Stimulated activated naive B cell treated with anti-CD40 and anti-IgM and Interleukin-4, amounts not matched to agents 10 μg/mL and 1 μg/mL and 100 μg/mL, for 72 hours (primary cell): Measurements from ENCODE around the gene SLITRK1.
A peak's percentile ranks its signal among the peaks of the same experiment; 100 is the strongest.

Source experiments
- ATAC-seq, 2 donors: fragments of 150-1000 bp; cut with Tn5 transposase; replicated peaks; 2 replicates each; pipeline ENCODE4 v1.10.0; 2021; ENCODE audit warnings: moderate library complexity in 1 of 2
- DNase-seq: peaks from one replicate; pipeline ENCODE4 v3.0.0; 2021
- H3K27ac Mint-ChIP-seq: one replicate; pipeline ENCODE4 v1.8.0; 2022; ENCODE audit warnings: mild to moderate bottlenecking, mixed read lengths
- H3K27me3 Mint-ChIP-seq, 2 donors: one replicate each; pipeline ENCODE4 v1.8.0; 2022; ENCODE audit warnings: mixed read lengths in 2 of 2
- H3K36me3 Mint-ChIP-seq, 2 donors: one replicate each; pipeline ENCODE4 v1.8.0; 2022; ENCODE audit warnings: mixed read lengths in 2 of 2, mild to moderate bottlenecking in 1 of 2
- H3K4me1 Mint-ChIP-seq, 2 donors: one replicate each; pipeline ENCODE4 v1.8.0; 2022; ENCODE audit warnings: mixed read lengths in 2 of 2, mild to moderate bottlenecking in 1 of 2
- H3K4me3 Mint-ChIP-seq, 2 donors: one replicate each; pipeline ENCODE4 v1.8.0; 2022; ENCODE audit warnings: mild to moderate bottlenecking in 2 of 2, mixed read lengths in 2 of 2, moderate library complexity in 1 of 2
- H3K9me3 Mint-ChIP-seq, 2 donors: one replicate each; pipeline ENCODE4 v1.8.0; 2022; ENCODE audit warnings: mixed read lengths in 2 of 2, mild to moderate bottlenecking in 1 of 2

The SLITRK1 gene

GRCh38 chr13:83880275-83881139 is 1.8 kb downstream of the SLITRK1 start:
- no peak overlapping the region for H3K4me3 Mint-ChIP-seq
- H3K27ac Mint-ChIP-seq, result no peak overlapping the region
- peaks cover 0 to 3% of the 10 kb centered on the region in 2 donors for H3K36me3 Mint-ChIP-seq
- H3K4me1 Mint-ChIP-seq, result peaks cover 4 to 21% of the 10 kb centered on the region in 2 donors
- DNase-seq (no peak), ATAC-seq (no peak)
- H3K9me3 Mint-ChIP-seq, result peaks cover 2 to 3% of the 10 kb centered on the region in 2 donors
- H3K27me3 Mint-ChIP-seq, result peaks cover 36 to 46% of the 10 kb centered on the region in 2 donors

DNA sequence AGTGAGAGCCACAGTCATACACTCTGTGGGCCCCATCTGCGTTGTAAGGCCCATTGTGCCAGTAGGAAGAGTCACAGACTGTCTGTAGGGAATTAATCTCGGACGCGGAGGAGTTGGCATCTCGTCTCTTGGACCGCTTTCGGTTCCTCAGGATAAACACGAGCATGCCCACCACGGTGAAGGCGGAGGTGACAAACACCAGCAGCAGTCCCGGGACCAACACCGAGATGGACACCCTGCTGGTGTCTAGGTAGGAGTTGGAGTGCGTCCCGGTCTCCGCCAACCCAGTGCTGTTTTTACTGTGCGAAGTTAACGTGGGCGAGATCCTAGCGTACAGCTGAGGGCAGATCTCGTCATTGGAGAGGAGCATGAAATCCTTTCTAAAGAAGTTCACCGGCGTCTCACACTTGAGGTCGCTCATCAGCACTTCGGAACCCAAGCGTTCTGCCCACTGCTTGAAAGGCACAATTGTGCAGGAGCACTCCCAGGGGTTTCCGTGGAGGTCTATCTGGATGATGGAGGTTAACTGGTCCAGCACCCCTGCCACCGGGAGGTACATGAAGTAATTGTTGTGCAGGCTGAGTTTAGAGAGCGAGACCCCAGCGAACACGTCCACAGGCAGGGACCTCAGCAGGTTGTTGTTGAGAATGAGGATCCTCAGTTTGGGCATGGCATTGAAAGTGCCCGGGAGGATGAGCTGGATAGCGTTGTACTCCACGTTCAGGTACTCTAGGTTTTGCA is 2.7 kb downstream of the SLITRK1 start:
- peaks cover 0 to 3% of the 10 kb centered on the region in 2 donors for H3K36me3 Mint-ChIP-seq
- H3K27ac Mint-ChIP-seq, result peak overlapping the region; percentile 9
- ATAC-seq (peak in 1 of 2 donors; percentile 8), DNase-seq (no peak)
- peaks cover 36 to 46% of the 10 kb centered on the region in 2 donors for H3K27me3 Mint-ChIP-seq
- peak overlapping the region in 1 of 2 donors; percentile 45 for H3K4me3 Mint-ChIP-seq
- H3K4me1 Mint-ChIP-seq, result peaks cover 4 to 21% of the 10 kb centered on the region in 2 donors
- H3K9me3 Mint-ChIP-seq, result peaks cover 2 to 3% of the 10 kb centered on the region in 2 donors

GRCh38 chr13:83878691-83879430 is 3.4 kb downstream of the SLITRK1 start:
- DNase-seq, result no peak
- Mint-ChIP-seq H3K36me3 (peaks cover 0 to 3% of the 10 kb centered on the region in 2 donors), H3K4me1 (peaks cover 4 to 21% of the 10 kb centered on the region in 2 donors), H3K9me3 (peaks cover 2 to 3% of the 10 kb centered on the region in 2 donors), H3K4me3 (peak overlapping the region in 1 of 2 donors; percentile 45), H3K27me3 (peaks cover 36 to 46% of the 10 kb centered on the region in 2 donors), H3K27ac (peak overlapping the region; percentile 9)
- ATAC-seq, result no peak

- no peak overlapping the region for H3K27ac Mint-ChIP-seq
- peaks cover 2 to 3% of the 10 kb centered on the region in 2 donors for H3K9me3 Mint-ChIP-seq
- peaks cover 4 to 21% of the 10 kb centered on the region in 2 donors for H3K4me1 Mint-ChIP-seq
- DNase-seq (no peak), ATAC-seq (no peak)
- H3K4me3 Mint-ChIP-seq, result no peak overlapping the region
- H3K36me3 Mint-ChIP-seq, result peaks cover 0 to 3% of the 10 kb centered on the region in 2 donors
- peaks cover 35 to 37% of the 10 kb centered on the region in 2 donors for H3K27me3 Mint-ChIP-seq
These were observed 4.5 kb downstream of the SLITRK1 start for GRCh38 chr13:83877651-83878355.

DNA sequence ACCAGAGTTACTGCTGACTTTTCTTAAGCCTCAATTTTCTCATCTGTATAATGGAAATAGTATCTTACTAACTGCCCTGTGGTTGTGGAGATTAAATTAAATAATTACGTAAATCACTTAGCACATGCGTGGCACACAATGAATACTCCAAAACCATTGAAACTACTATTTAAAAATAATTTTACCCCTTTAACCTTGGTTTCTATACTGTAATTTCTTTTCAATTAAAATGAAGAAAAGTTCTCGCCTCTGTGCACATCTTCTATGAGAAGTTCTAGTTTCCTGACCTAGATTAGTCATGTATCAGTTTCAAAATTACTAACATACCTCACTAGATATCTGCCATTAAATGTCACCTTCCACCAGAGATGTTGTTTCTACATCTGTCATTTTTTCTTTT is 5.7 kb downstream of the SLITRK1 start:
- peaks cover 0 to 3% of the 10 kb centered on the region in 2 donors for H3K36me3 Mint-ChIP-seq
- DNase-seq, result no peak
- peak; percentile 80 to 88 for ATAC-seq
- H3K4me1 Mint-ChIP-seq, result peaks cover 4 to 16% of the 10 kb centered on the region in 2 donors
- H3K4me3 Mint-ChIP-seq, result no peak overlapping the region
- peaks cover 24 to 26% of the 10 kb centered on the region in 2 donors for H3K27me3 Mint-ChIP-seq
- H3K9me3 Mint-ChIP-seq, result peaks cover 4 to 6% of the 10 kb centered on the region in 2 donors
- no peak overlapping the region for H3K27ac Mint-ChIP-seq

DNA sequence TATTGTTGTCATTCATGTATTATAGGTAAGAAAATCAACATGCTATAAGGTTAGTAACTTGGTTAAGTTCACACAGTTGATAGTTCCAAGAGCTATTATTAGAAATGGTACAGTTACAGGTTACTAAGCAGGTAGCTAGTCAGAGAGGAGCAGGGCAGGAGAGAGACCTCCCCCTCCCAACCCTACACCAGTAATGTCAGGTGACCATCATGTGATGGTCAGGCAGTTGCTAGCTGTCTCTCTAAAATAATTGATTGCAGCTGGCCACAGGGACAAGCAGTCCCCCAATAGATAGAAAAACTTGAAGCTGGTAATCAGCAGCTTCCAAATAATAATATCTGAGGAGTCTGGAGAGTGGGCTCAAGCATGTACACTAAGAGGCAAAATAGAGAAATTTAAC is 14.6 kb downstream of the SLITRK1 start:
- H3K27ac Mint-ChIP-seq, result no peak overlapping the region
- peaks cover 2 to 6% of the 10 kb centered on the region in 2 donors for H3K9me3 Mint-ChIP-seq
- no peak overlapping the region for H3K4me3 Mint-ChIP-seq
- no peaks in the 10 kb centered on the region for H3K27me3 Mint-ChIP-seq
- DNase-seq (no peak), ATAC-seq (no peak)
- no peaks in the 10 kb centered on the region for H3K36me3 Mint-ChIP-seq
- H3K4me1 Mint-ChIP-seq, result no peaks in the 10 kb centered on the region

DNA sequence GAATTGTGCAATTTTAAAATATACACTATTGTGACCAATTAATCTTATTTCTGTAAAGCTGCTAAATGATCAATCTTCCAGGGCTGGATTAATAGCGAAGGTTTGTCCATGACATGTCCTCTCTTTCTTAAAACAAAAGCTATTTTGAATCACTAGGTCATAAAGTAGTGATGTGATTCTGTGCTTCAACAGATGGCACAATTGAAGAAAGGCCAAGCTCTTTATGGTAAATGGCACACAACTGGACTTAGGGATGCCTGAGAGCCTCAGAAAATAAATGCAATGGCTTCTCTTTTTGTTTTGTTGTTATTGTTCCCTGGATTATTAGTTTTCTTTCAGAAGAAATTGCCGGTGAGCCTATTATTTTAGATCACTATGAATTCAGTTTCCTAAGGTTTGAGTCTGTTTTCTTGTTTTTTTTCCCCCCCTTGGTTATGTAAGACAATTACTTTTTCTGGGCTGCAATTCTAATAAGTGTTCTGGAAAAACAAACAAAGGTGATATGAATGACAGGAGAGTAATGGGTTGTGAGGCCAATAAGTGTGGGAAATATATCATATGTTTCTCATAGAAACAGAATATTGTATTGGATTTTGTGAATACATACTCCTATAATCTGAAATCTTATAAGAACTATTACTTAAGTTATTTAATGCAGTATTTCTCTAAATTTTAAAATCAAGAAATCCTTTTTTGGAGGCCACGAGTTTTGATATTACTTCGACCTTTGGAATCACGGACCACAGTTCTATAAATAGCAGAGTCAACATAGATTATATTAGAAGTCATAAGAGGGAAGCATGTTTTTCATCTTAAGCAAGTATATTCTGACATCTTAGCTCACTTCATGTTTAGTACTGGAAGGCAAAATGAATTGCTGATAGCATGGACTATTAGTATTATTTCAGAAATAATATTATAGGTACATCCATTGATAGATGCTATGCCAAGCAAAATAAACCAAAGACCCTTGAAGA is 16.8 kb downstream of the SLITRK1 start:
- Mint-ChIP-seq H3K27ac (no peak overlapping the region), H3K27me3 (no peaks in the 10 kb centered on the region), H3K36me3 (no peaks in the 10 kb centered on the region), H3K4me3 (no peak overlapping the region), H3K9me3 (no peaks in the 10 kb centered on the region), H3K4me1 (no peaks in the 10 kb centered on the region)
- ATAC-seq, result no peak
- DNase-seq, result no peak

DNA sequence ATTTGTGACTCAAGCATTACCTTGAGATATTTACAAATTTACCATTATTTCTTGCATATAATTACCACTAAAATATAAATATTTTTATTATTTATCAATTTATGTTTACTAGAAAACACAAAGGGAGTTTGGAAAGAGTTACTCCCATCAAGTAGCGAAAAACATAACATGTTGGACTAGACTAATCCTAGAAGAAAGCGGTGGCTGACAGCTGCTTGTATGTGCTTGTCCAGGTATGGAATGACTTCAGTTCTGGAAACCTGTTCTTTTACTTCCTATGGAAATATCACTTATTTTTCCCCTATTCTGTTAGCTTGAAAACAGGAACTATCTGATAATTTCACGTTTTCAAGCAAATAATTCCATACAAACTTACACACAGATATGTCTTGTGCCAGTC is 28.5 kb downstream of the SLITRK1 start:
- Mint-ChIP-seq H3K27ac (no peak overlapping the region), H3K4me3 (no peak overlapping the region), H3K36me3 (no peaks in the 10 kb centered on the region), H3K9me3 (no peaks in the 10 kb centered on the region), H3K27me3 (no peaks in the 10 kb centered on the region), H3K4me1 (no peaks in the 10 kb centered on the region)
- no peak for ATAC-seq
- no peak for DNase-seq

DNA sequence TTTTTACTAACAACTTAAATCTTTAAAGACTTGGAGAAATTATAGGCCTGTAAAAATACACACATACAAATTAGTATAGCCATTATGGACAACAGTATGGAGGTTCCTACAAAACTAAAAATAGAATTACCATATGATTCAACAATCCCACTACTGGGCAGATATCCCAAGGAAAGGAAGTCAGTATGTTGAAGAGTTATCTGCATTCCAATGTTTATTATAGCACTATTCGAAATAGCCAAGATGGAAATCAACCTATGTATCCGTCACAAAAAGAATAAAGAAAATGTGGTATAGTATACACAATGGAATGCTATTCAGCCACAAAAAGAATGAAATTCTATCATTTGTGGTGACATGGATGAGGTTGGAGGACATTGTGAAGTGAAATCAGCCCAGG is 37.2 kb downstream of the SLITRK1 start:
- no peaks in the 10 kb centered on the region for H3K4me1 Mint-ChIP-seq
- no peaks in the 10 kb centered on the region for H3K27me3 Mint-ChIP-seq
- H3K9me3 Mint-ChIP-seq, result peaks cover 4 to 15% of the 10 kb centered on the region in 2 donors
- no peak for ATAC-seq
- H3K4me3 Mint-ChIP-seq, result no peak overlapping the region
- no peak for DNase-seq
- H3K27ac Mint-ChIP-seq, result no peak overlapping the region
- no peaks in the 10 kb centered on the region for H3K36me3 Mint-ChIP-seq

DNA sequence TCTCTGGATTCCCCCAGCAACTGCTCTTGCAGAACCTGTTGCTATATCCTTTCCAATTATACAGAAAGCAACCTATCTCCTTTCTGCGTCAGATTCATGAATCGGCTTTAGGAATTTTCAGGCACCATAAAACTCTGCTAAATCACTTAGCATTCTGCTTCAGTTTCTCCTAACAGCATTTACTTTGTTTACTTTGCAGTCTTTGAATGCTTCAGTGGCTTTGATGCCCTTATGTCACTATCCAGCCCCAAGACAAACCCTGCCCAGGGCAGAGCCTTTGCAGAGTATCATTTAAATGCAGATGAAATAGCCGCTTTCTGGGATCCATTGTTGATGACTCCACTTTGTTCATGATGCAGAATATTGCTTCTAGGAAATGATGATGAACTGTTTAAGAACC is 43.1 kb downstream of the SLITRK1 start:
- no peaks in the 10 kb centered on the region for H3K27me3 Mint-ChIP-seq
- H3K9me3 Mint-ChIP-seq, result no peaks in the 10 kb centered on the region
- ATAC-seq (no peak), DNase-seq (no peak)
- no peak overlapping the region for H3K4me3 Mint-ChIP-seq
- no peak overlapping the region for H3K27ac Mint-ChIP-seq
- no peaks in the 10 kb centered on the region for H3K36me3 Mint-ChIP-seq
- no peaks in the 10 kb centered on the region for H3K4me1 Mint-ChIP-seq

- peaks cover 3 to 9% of the 10 kb centered on the region in 2 donors for H3K9me3 Mint-ChIP-seq
- no peak overlapping the region for H3K27ac Mint-ChIP-seq
- H3K4me1 Mint-ChIP-seq, result no peaks in the 10 kb centered on the region
- no peaks in the 10 kb centered on the region for H3K27me3 Mint-ChIP-seq
- no peak for DNase-seq
- no peak for ATAC-seq
- no peaks in the 10 kb centered on the region for H3K36me3 Mint-ChIP-seq
- H3K4me3 Mint-ChIP-seq, result no peak overlapping the region
These were observed 50.5 kb downstream of the SLITRK1 start for GRCh38 chr13:83831796-83832195.

GRCh38 chr13:83829810-83830209 is 52.5 kb downstream of the SLITRK1 start:
- Mint-ChIP-seq H3K27ac (no peak overlapping the region), H3K27me3 (no peaks in the 10 kb centered on the region), H3K4me3 (no peak overlapping the region), H3K9me3 (peaks cover 3 to 9% of the 10 kb centered on the region in 2 donors), H3K36me3 (no peaks in the 10 kb centered on the region), H3K4me1 (no peaks in the 10 kb centered on the region)
- no peak for ATAC-seq
- DNase-seq, result no peak

GRCh38 chr13:83827338-83827737 is 54.9 kb downstream of the SLITRK1 start:
- peaks cover 5 to 7% of the 10 kb centered on the region in 2 donors for H3K9me3 Mint-ChIP-seq
- DNase-seq (no peak), ATAC-seq (no peak)
- no peaks in the 10 kb centered on the region for H3K27me3 Mint-ChIP-seq
- no peak overlapping the region for H3K27ac Mint-ChIP-seq
- no peaks in the 10 kb centered on the region for H3K36me3 Mint-ChIP-seq
- no peaks in the 10 kb centered on the region for H3K4me1 Mint-ChIP-seq
- no peak overlapping the region for H3K4me3 Mint-ChIP-seq
